ENCODE measurements around the gene GABBR2. TPM values are rescaled to one million over a fixed set of nuclear protein-coding genes. Genes with fewer than 3 reads are reported as not detected.
"Not testable (repeated sequence)": the region's sequence is repeated elsewhere in the genome, so short reads cannot be mapped to it uniquely, and the experiment has no call there.

The GABBR2 gene
- total RNA-seq, 2 donors from 2014 or later = not detected

GRCh38 chr9:98514841-98515240 is 193.9 kb downstream of the GABBR2 start:
- intact Hi-C loops (cut with DNase I, micrococcal nuclease) = no loop called here
- no peak for DNase-seq
- no peak for ATAC-seq

- intact Hi-C loops (cut with DNase I, micrococcal nuclease); DNase-seq; ATAC-seq: not testable (repeated sequence)
Observed at GRCh38 chr9:98508217-98508919, 200.4 kb downstream of the GABBR2 start.

DNA sequence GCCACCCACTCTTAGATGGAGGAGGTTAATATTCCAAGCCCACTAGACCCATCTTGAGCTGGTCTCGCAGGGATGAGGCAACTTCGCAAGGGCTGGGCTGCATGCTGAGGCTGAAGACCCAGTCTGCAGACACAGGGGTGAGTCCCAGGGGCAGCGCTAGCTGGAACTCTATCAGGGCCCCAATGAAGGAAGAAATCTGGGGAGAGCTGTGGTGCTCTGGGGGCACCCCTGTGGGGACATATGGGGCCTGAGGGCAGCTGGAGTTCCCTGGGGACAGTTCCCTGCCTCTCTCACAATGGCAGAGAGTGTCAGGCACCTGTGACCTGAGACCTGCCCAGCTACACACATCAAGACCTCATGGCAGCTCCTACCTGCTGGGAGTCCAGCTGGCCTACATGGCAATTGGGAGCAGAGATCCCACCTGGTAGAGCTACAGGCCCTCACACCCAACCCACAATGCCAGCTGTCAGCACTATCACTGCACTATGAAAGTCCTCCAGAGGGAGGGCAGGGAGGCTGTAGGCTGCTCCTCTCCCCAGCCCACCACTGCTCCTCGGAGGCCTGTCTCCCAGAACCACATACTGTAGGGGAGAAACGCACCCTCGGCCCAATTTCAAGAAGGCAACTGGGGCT is 202.2 kb downstream of the GABBR2 start:
- intact Hi-C loops (cut with DNase I, micrococcal nuclease) = no loop called here
- DNase-seq (no peak), ATAC-seq (no peak)

- DNase-seq (no peak), ATAC-seq (no peak)
- intact Hi-C loops (cut with DNase I, micrococcal nuclease) = no loop called here
Observed at GRCh38 chr9:98504298-98505282, 204.1 kb downstream of the GABBR2 start.

DNA sequence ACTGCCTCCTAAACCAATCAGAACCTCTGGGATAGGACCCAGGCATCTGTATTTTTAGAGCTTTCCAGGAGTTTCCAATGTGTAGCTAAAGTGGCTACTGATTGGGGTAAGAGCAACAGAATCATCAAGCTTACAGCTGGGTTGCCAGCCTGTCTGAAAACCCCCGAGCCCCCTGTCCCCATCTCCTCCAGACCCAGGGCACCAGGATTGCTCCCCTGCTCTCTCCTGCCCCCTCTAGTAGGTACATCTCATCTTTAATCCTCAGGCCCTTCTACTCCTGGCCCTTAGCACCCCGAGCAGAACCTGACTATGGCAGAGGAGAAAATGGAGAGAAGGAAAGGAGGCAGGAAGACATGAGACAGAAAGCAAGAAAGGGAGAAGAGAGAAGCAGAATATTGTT is 204.9 kb downstream of the GABBR2 start:
- intact Hi-C loops (cut with DNase I, micrococcal nuclease) = no loop called here
- no peak for ATAC-seq
- DNase-seq = no peak

- DNase-seq (no peak), ATAC-seq (no peak)
- intact Hi-C loops (cut with DNase I, micrococcal nuclease) = no loop called here
Observed at GRCh38 chr9:98502976-98503325, 205.8 kb downstream of the GABBR2 start.

DNA sequence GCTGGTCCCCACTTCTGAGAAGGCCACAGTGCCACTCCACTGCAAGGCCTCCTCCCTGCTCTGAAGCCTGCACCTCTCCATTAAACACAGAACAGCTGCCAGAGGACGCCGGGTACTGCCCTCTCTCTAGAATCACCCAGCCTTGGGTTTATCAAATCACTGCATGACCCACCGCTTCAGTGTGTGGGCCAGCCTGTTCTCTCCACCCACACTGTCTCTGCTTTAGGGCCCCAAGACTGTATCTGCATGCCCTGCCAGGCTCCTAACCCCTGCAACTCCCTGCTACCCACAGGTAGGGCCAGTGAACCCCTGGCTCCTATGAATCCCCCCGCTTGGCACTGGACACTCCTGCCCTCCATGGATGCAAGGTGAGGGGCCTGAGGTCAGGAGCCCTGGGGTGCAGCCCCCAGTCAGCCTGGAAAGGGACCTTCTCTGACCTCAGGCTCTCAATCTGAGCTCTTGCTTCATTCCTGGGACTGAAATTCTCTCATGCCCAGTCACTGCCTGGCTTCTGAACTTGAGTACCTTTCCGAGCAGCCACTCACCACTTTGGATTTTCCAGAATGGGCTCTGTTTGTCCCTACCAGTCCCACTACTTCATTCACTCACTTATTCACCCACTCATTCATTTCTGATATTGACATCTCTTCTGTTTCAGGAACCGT is 206.3 kb downstream of the GABBR2 start:
- ATAC-seq = no peak
- peak in 1 of 2 donors; percentile 12 for DNase-seq
- intact Hi-C loops (cut with DNase I, micrococcal nuclease) = no loop called here

DNA sequence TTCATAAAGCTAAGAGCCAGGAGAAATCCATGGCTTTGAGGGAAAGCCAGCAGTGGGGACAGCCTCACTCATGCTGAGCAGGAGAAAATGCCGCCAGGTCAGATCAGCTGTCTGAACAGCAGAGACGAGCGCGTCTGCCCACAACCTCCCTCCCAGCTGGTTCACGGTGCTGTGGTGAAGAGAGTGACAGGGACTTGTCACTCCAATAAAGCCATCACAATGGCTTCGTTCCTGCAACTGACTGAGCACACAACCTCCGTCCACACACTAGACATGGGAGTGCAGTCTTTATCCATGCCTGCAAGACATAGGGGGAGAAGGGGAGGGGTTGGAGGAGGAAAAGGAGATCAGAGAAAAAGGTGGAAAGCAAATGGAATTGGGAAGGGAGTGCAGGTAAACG is 206.9 kb downstream of the GABBR2 start:
- ATAC-seq = no peak
- intact Hi-C loops (cut with DNase I, micrococcal nuclease) = no loop called here
- peak in 1 of 2 donors; percentile 10 for DNase-seq

GRCh38 chr9:98501259-98501658 is 207.5 kb downstream of the GABBR2 start:
- DNase-seq = peak in 1 of 2 donors; percentile 1
- ATAC-seq; intact Hi-C loops (cut with DNase I, micrococcal nuclease): not testable (repeated sequence)

- no peak for ATAC-seq
Observed at GRCh38 chr9:98500337-98500919, 208.3 kb downstream of the GABBR2 start.

DNA sequence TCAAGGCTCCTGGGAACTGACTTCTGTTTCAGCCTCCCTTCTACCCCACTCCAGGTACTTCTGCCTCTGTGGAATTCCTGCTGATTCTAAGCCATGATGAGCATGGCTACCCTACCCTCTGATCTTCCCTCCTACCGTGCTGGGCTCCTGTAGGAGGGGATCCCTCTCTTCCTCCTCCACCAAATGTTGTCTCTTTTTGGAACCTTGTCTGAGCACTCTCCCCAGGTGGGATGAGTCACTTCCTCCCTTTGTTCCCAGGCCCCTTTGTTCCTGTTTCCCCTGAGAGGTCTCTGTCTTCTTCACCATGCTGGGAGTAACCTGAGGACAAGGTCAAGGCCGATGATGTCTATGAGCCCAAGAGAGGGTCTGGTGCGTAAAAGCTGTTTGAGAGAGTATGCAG is 213.2 kb downstream of the GABBR2 start:
- no peak for ATAC-seq
- intact Hi-C loops (cut with DNase I, micrococcal nuclease) = no loop called here
- no peak for DNase-seq

More at GRCh38 chr9:98500337-98500919, 208.3 kb downstream of the GABBR2 start:
- no peak for DNase-seq
- intact Hi-C loops (cut with DNase I, micrococcal nuclease) = no loop called here

GRCh38 chr9:98494852-98495251 is 213.9 kb downstream of the GABBR2 start:
- ATAC-seq (no peak), DNase-seq (no peak)
- intact Hi-C loops (cut with DNase I, micrococcal nuclease) = no loop called here

DNA sequence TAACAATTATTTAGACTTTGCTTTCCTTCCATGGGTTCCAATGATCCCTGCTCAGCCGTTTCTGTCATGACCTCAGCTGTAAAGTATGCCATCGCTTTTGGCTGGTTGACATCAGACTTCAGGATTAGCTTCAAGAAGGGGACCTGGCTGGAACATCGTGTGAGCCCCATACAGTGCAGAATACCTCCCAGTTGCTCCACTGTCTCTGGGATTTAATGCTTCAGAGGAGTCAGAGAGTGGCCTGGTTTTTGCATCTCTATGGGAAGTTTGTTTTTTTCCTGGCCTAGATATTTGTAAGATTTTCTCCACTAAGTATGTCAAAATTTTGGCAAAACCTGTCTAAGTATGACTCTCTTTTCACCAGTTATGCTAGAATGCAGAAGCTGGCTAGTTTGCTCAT is 216.9 kb downstream of the GABBR2 start:
- intact Hi-C loops (cut with DNase I, micrococcal nuclease) = no loop called here
- DNase-seq (no peak), ATAC-seq (no peak)

DNA sequence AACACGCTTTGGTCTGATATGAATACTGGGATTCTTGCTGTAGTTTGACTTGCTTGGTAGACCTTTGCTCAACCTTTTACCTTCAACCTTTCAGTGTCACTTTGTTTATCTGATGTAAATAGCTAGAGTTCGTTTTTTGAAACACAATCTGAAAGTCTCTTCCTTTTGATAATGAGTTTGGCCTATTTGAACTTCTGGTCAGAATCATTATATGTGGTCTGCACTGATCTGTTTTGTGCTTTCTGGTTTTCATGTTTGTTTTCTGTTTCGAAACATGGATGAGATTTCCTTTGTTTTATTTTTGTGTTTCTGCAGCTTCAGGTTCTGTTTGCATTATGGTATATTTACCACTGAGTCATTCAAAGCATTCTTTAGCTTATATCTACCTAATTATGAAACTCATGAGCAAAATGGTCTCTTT is 217.5 kb downstream of the GABBR2 start:
- intact Hi-C loops (cut with DNase I, micrococcal nuclease) = no loop called here
- no peak for ATAC-seq

DNA sequence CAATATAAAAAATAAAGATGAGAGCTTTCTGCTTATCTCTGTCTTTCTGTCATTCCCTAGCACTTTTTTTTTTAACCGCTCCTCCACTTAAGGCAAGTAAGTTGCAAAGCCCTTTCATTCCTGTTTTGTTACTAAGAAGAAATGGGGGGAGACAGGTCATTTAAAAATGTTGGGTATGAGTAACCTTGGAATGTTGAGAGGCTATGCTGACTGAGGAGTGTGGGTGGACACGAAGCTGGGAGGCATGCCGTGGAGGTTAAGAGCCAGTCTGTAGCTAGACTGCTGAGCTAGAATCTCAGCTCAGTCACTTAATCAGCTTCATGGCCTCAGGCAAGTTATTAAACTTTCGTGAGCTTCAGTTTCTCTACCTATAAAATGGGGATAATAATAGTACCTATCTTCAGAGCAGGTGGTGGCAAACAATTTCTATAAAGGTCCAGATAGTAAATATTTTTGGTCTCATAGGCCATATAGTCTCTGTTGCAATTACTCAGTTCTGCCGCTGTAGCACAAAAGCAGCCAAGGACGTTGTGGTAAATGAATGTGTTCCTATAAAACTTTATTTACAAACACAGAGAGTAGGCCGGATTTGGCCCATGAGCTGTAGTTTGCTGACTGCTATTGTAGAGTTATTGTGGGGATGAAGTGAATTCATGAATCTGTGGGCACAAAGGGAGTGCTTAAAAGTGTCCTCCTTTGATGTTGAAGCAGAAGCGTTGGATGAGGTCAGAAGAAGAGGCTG is 220.0 kb downstream of the GABBR2 start:
- intact Hi-C loops (cut with DNase I, micrococcal nuclease) = no loop called here
- ATAC-seq = no peak
- DNase-seq = no peak

More for the DNA sequence above, 217.5 kb downstream of the GABBR2 start:
- no peak for DNase-seq

GRCh38 chr9:98485706-98486105 is 223.0 kb downstream of the GABBR2 start:
- no peak for ATAC-seq
- no peak for DNase-seq
- intact Hi-C loops (cut with DNase I, micrococcal nuclease) = no loop called here

GRCh38 chr9:98484162-98484561 is 224.6 kb downstream of the GABBR2 start:
- no peak for ATAC-seq
- no peak for DNase-seq
- intact Hi-C loops (cut with DNase I, micrococcal nuclease) = no loop called here

DNA sequence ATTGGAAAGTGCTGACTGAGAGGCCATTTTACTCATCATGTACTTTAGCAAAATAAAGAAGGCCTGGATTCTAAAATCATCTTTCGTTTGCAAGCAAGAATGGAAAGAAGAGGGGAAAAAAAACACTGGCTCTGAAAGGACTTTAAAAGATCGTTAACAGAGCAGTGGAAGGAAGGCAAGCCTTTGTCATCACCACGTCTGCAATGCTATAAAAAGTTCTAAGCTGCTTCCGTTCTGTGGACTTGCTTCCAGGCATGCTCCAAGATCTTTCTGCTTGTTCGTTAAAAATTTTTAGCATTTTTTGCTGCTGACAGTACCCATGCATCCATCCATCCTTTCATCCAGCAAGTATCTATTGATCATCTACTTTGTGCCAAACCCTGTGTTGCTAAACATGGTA is 226.5 kb downstream of the GABBR2 start:
- intact Hi-C loops (cut with DNase I, micrococcal nuclease) = no loop called here
- no peak for DNase-seq
- ATAC-seq = no peak

Data from left colon (tissue), 2 donors.